HK-2 (cell line): ENCODE results near the gene SPATA6.

Experiments used
- DNase-seq: peaks from one replicate; pipeline ENCODE4 v3.0.0-alpha.2; 2018; ENCODE audit not compliant: unreplicated experiment

The SPATA6 gene

GRCh38 chr1:48251821-48252220 is 220.2 kb downstream of the SPATA6 start:
- no peak for DNase-seq

- no peak for DNase-seq
Observed at GRCh38 chr1:48251323-48251722, 220.7 kb downstream of the SPATA6 start.

DNA sequence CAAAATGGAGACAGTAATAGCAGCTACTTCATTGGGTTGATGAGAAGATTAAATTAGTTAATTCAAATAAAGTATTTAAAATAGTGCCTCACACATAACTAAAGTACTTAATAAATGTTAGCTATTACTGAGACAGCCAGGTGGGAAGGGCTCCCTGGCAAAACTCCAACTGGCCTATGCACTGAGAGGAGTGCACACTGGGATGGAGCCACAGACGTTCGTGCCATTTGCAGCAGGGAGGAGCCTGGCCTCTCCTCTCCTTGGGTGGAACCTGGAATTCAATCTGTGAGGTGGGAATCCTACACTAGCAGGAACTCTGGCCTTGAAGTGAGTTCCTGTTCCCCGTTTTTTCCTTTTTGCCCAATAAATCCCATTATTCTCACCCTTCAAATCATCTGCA is 221.4 kb downstream of the SPATA6 start:
- no peak for DNase-seq

DNA sequence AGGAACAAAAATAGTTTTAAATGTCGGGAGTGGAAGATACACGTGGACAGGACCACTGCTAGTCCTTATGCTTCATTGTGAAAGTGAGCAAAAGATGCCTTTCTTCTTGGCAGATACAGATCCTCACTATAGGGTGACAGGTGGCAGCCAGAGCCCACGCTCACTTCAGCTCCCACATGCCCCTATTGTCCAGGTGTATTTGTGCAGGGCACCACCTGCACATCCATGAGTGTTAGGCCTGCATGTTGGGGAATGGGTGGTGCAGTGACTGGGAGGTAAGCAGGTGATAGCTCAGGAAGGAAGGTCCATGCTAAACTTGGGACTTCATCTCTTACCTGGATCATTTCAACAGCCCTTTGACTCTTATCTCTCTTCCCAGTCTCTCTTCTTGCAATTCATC is 222.1 kb downstream of the SPATA6 start:
- no peak for DNase-seq

- no peak for DNase-seq
Observed at GRCh38 chr1:48248356-48248755, 223.6 kb downstream of the SPATA6 start.

DNA sequence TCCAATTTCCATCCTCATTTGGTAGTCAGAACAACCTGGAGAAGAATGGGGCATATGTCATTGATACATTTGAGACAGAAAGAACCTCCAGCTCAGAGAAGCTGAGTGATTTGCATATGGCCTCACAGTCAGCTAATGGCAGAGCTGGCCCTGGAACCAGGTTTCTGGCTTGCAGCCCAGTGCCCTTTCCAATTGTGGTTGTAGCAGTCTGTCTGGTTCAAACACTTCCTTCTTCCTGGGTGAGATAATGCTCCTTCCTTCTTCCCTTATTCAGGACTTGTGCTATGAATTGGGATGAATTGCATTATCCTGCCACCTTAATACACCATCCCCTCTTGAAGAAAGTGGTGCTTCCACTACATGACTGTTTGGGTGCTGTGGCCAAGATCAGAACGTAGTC is 225.3 kb downstream of the SPATA6 start:
- DNase-seq, result no peak
